Measurements from ENCODE around the gene FREY1. TPM values are rescaled to one million over a fixed set of nuclear protein-coding genes. Genes with fewer than 3 reads are reported as not detected.
A peak's percentile ranks its signal among the peaks of the same experiment; 100 is the strongest.

The FREY1 gene
- total and polyA plus RNA-seq, 2 donors (not counting 3 experiments of a cell fraction or from before 2014, with no cell fraction given) = 0.84 to 1.1 TPM

GRCh38 chr11:45872651-45873356, 34.3 kb downstream of the FREY1 start:
- POLR2A ChIA-PET = no interaction called here
- Histone ChIP-seq H3K9ac (replicated peaks; ENCODE audit: extremely low read depth, insufficient read depth, low read length) (no peak overlapping the region), H3K4me2 (ENCODE audit: insufficient read depth, low read length) (no peak overlapping the region), H3K4me3 (replicated peaks in 1 of 3; ENCODE audit: insufficient read depth in 1 of 3, low read depth in 1 of 3, low read length in 3 of 3) (no peak overlapping the region), H3K27ac (ENCODE audit: insufficient read depth, low read depth, low read length) (no peak overlapping the region), H3K4me1 (ENCODE audit: control insufficient read depth, extremely low read depth, insufficient read depth, low read length) (no peaks in the 10 kb centered on the region), H3K79me2 (ENCODE audit: control insufficient read depth, insufficient read depth, low read length) (no peaks in the 10 kb centered on the region), H3K9me1 (replicated peaks; ENCODE audit: control insufficient read depth, extremely low read depth, insufficient read depth, low read length) (no peaks in the 10 kb centered on the region), H3K36me3 (ENCODE audit: control insufficient read depth in 2 of 2, extremely low read depth in 1 of 2, insufficient read depth in 2 of 2, low read length in 2 of 2) (peaks cover 5 to 38% of the 10 kb centered on the region in 2 experiments), H3K9me3 (replicated peaks; ENCODE audit: control insufficient read depth, insufficient read depth, low read length) (no peaks in the 10 kb centered on the region), H4K20me1 (replicated peaks; ENCODE audit: control insufficient read depth, extremely low read depth, insufficient read depth, low read length) (no peaks in the 10 kb centered on the region), H3K27me3 (ENCODE audit: control insufficient read depth in 2 of 2, insufficient read depth in 2 of 2, low read length in 2 of 2) (no peaks in the 10 kb centered on the region), H2AFZ (ENCODE audit: low read depth, low read length) (no peak overlapping the region)
- FAIRE-seq = peak; percentile 86
- CTCF ChIA-PET = interaction anchor here (0.6 to 4.1 kb wide), 15 partner anchors 10 to 370 kb away, joined by 3 to 39 read pairs (median 3); partner anchors contain the start of gene PEX16
- TF ChIP-seq MAX (IDR thresholded peaks at IDR 0.05; ENCODE audit: insufficient read depth, insufficient read length) = no peak
- peak; percentile 70 to 84 for TF ChIP-seq CTCF (IDR thresholded peaks at IDR 0.05; ENCODE audit: extremely low read depth in 1 of 2, insufficient read depth in 1 of 2, low read depth in 1 of 2, low read length in 2 of 2)
- BruUV-seq (replicated peaks) = no TSS peak
- intact Hi-C loops (cut with micrococcal nuclease) = loop anchor here (1.0 to 2.0 kb wide), 3 partner anchors 44 to 435 kb away; partner anchors contain the start of gene PEX16
- dilution Hi-C loops (cut with MboI; ENCODE audit: extremely low pct_ligation_motif_present, low sequenced_read_pairs) = no loop called here
- DNase-seq (ENCODE audit: low read depth, low spot score) = peak; percentile 57

GRCh38 chr11:45871638-45872037, 35.4 kb downstream of the FREY1 start:
- H3K9ac ChIP-seq (replicated peaks; ENCODE audit: extremely low read depth, insufficient read depth, low read length) = no peak overlapping the region
- no peaks in the 10 kb centered on the region for H3K9me3 ChIP-seq (replicated peaks; ENCODE audit: control insufficient read depth, insufficient read depth, low read length)
- ChIA-PET POLR2A (no interaction called here), CTCF (interaction anchor here (0.9 to 4.1 kb wide), 10 partner anchors 9 to 135 kb away, joined by 3 to 39 read pairs (median 4); partner anchors contain the start of gene PEX16)
- H3K36me3 ChIP-seq (ENCODE audit: control insufficient read depth in 2 of 2, extremely low read depth in 1 of 2, insufficient read depth in 2 of 2, low read length in 2 of 2) = peaks cover 5 to 41% of the 10 kb centered on the region in 2 experiments
- H3K4me2 ChIP-seq (ENCODE audit: insufficient read depth, low read length) = no peak overlapping the region
- H3K9me1 ChIP-seq (replicated peaks; ENCODE audit: control insufficient read depth, extremely low read depth, insufficient read depth, low read length) = no peaks in the 10 kb centered on the region
- DNase-seq (ENCODE audit: low read depth, low spot score) = no peak
- no TSS peak for BruUV-seq (replicated peaks)
- no peaks in the 10 kb centered on the region for H3K4me1 ChIP-seq (ENCODE audit: control insufficient read depth, extremely low read depth, insufficient read depth, low read length)
- H3K27ac ChIP-seq (ENCODE audit: insufficient read depth, low read depth, low read length) = no peak overlapping the region
- no peak overlapping the region for H3K4me3 ChIP-seq (replicated peaks in 1 of 3; ENCODE audit: insufficient read depth in 1 of 3, low read depth in 1 of 3, low read length in 3 of 3)
- no peaks in the 10 kb centered on the region for H3K27me3 ChIP-seq (ENCODE audit: control insufficient read depth in 2 of 2, insufficient read depth in 2 of 2, low read length in 2 of 2)
- intact Hi-C loops (cut with micrococcal nuclease) (loop anchor here (1.0 to 2.0 kb wide), 3 partner anchors 46 to 437 kb away; partner anchors contain the start of gene PEX16), dilution Hi-C loops (cut with MboI; ENCODE audit: extremely low pct_ligation_motif_present, low sequenced_read_pairs) (no loop called here)
- no peak for TF ChIP-seq JUN (IDR thresholded peaks at IDR 0.05; ENCODE audit: borderline replicate concordance, insufficient read depth, insufficient read length, low read depth)
- no peak for TF ChIP-seq MYC (IDR thresholded peaks at IDR 0.05; ENCODE audit: low read depth, low read length)
- no peak for TF ChIP-seq FOS (IDR thresholded peaks at IDR 0.05; ENCODE audit: borderline replicate concordance, insufficient read depth, low read length)
- TF ChIP-seq POLR2A (IDR thresholded peaks at IDR 0.05; ENCODE audit: low read depth, low read length) = no peak
- TF ChIP-seq POLR2AphosphoS5 (IDR thresholded peaks at IDR 0.05; ENCODE audit: insufficient read depth, low read depth, low read length) = no peak
- TF ChIP-seq GATA2 (IDR thresholded peaks at IDR 0.05; ENCODE audit: insufficient read depth, insufficient read length, low read depth, low read length) = no peak
- TF ChIP-seq MAX (IDR thresholded peaks at IDR 0.05; ENCODE audit: insufficient read depth, insufficient read length) = no peak
- no peak for TF ChIP-seq CTCF (IDR thresholded peaks at IDR 0.05; ENCODE audit: extremely low read depth in 1 of 2, insufficient read depth in 1 of 2, low read depth in 1 of 2, low read length in 2 of 2)
- no peak for TF ChIP-seq EZH2 (IDR thresholded peaks at IDR 0.05; ENCODE audit: borderline replicate concordance, low read depth, low read length, severe bottlenecking)
- H4K20me1 ChIP-seq (replicated peaks; ENCODE audit: control insufficient read depth, extremely low read depth, insufficient read depth, low read length) = no peaks in the 10 kb centered on the region
- H2AFZ ChIP-seq (ENCODE audit: low read depth, low read length) = no peak overlapping the region
- no peaks in the 10 kb centered on the region for H3K79me2 ChIP-seq (ENCODE audit: control insufficient read depth, insufficient read depth, low read length)
- FAIRE-seq = no peak
